ENCODE measurements around the gene FAM3B. TPM values are rescaled to one million over a fixed set of nuclear protein-coding genes. Genes with fewer than 3 reads are reported as not detected.

Gene FAM3B
- not detected for total RNA-seq (2021; ENCODE audit: unreplicated experiment)
- polyA plus RNA-seq (2012; ENCODE audit: insufficient read length) = not detected
- Bru-seq, nascent RNA = percentile 13 among the genes with signal in this experiment
- percentile 11 among the genes with signal in this experiment for BruChase-seq, experiment 1, labeled RNA remaining after a 2-hour chase
- percentile 8 among the genes with signal in this experiment for BruChase-seq, experiment 2, labeled RNA remaining after a 6-hour chase
- long read RNA-seq = 0 reads

- Histone ChIP-seq H3K4me1 (ENCODE audit: control insufficient read depth, insufficient read depth, low read length) (no peaks in the 10 kb centered on the region), H3K36me3 (ENCODE audit: control insufficient read depth, insufficient read depth, low read length) (no peaks in the 10 kb centered on the region), H3K9me3 (ENCODE audit: control insufficient read depth, insufficient read depth, low read depth, low read length) (no peaks in the 10 kb centered on the region), H3K27me3 (ENCODE audit: control insufficient read depth, insufficient read depth, low read length) (no peaks in the 10 kb centered on the region; the same call in 1 of the 2 replicates), H3K4me3 (ENCODE audit: low read depth in 2 of 2, low read length in 2 of 2) (peak within 1 kb of the TSS; percentile 14 to 26; a peak in 3 of 4 replicates), H3K27ac (ENCODE audit: low read length) (no peak within 1 kb of the TSS)
- in situ Hi-C loops (cut with HindIII; ENCODE audit: low pct_unique_long_range_greater_than_20kb, low sequenced_read_pairs) (no loop called here), intact Hi-C loops (cut with micrococcal nuclease; ENCODE audit: unreplicated experiment) (no loop called here)
- BruUV-seq (replicated peaks) = no TSS peak
- no peak for TF ChIP-seq REST (IDR thresholded peaks at IDR 0.05; ENCODE audit: insufficient read depth in 1 of 2, low read depth in 2 of 2, low read length in 1 of 2)
- no peak for TF ChIP-seq SIN3A (IDR thresholded peaks at IDR 0.05; ENCODE audit: borderline replicate concordance, insufficient read depth, low read depth, low read length)
- no peak for TF ChIP-seq POLR2AphosphoS5 (IDR thresholded peaks at IDR 0.05; ENCODE audit: low read depth, low read length)
- TF ChIP-seq CTCF (IDR thresholded peaks at IDR 0.05) = no peak
- no peak for TF ChIP-seq TCF7L2 (IDR thresholded peaks at IDR 0.05; ENCODE audit: low read depth, low read length)
- ATAC-seq (peak; percentile 45; the same call in 1 of the 2 replicates), DNase-seq (ENCODE audit: low read depth, low spot score) (no peak)
- CTCF ChIA-PET = no interaction called here
- POLR2A ChIA-PET = no interaction called here
Observed at GRCh38 chr21:41316200-41317062, at the start of gene FAM3B. Gene FAM3B (plus strand): TSS chr21:41316801. CDS start chr21:41316880, 79 bp downstream.

GRCh38 chr21:41267346-41267745 is 49.3 kb upstream of the FAM3B start:
- no peak for DNase-seq (ENCODE audit: low read depth, low spot score)
- CTCF ChIA-PET = no interaction called here
- Histone ChIP-seq H3K36me3 (ENCODE audit: control insufficient read depth, insufficient read depth, low read length) (no peaks in the 10 kb centered on the region), H3K4me3 (ENCODE audit: low read depth in 2 of 2, low read length in 2 of 2) (no peak overlapping the region), H3K27me3 (ENCODE audit: control insufficient read depth, insufficient read depth, low read length) (no peaks in the 10 kb centered on the region), H3K9me3 (ENCODE audit: control insufficient read depth, insufficient read depth, low read depth, low read length) (no peaks in the 10 kb centered on the region), H3K27ac (ENCODE audit: low read length) (no peak overlapping the region), H3K4me1 (ENCODE audit: control insufficient read depth, insufficient read depth, low read length) (no peaks in the 10 kb centered on the region)
- in situ Hi-C loops (cut with HindIII; ENCODE audit: low pct_unique_long_range_greater_than_20kb, low sequenced_read_pairs) = no loop called here
- ATAC-seq = no peak
- POLR2A ChIA-PET = no interaction called here
- intact Hi-C loops (cut with micrococcal nuclease; ENCODE audit: unreplicated experiment) = no loop called here
- no TSS peak for BruUV-seq (replicated peaks)
- TF ChIP-seq CTCF (IDR thresholded peaks at IDR 0.05) = no peak
- no peak for TF ChIP-seq TCF7L2 (IDR thresholded peaks at IDR 0.05; ENCODE audit: low read depth, low read length)
- no peak for TF ChIP-seq POLR2AphosphoS5 (IDR thresholded peaks at IDR 0.05; ENCODE audit: low read depth, low read length)
- TF ChIP-seq SIN3A (IDR thresholded peaks at IDR 0.05; ENCODE audit: borderline replicate concordance, insufficient read depth, low read depth, low read length) = no peak
- TF ChIP-seq REST (IDR thresholded peaks at IDR 0.05; ENCODE audit: insufficient read depth in 1 of 2, low read depth in 2 of 2, low read length in 1 of 2) = no peak
